HG03432 (cell line): ENCODE measurements around the gene SPINK13.
"Not testable (repeated sequence)": the region's sequence is repeated elsewhere in the genome, so short reads cannot be mapped to it uniquely, and the experiment has no call there.

Experiments
- ATAC-seq: cut with Tn5 transposase; IDR thresholded peaks from one replicate; pipeline ENCODE4 v1.9.1; 2021; ENCODE audit warnings: mild to moderate bottlenecking, moderate library complexity; ENCODE audit not compliant: unreplicated experiment

SPINK13 gene

GRCh38 chr5:148268566-148268965 lies at the start of gene SPINK13:
SPINK13 (plus strand) TSS chr5:148268794; CDS start chr5:148270073, 1,279 bp downstream.
- ATAC-seq, result no peak

GRCh38 chr5:148221508-148221907 lies 47.1 kb upstream of the SPINK13 start:
- ATAC-seq, result no peak

DNA sequence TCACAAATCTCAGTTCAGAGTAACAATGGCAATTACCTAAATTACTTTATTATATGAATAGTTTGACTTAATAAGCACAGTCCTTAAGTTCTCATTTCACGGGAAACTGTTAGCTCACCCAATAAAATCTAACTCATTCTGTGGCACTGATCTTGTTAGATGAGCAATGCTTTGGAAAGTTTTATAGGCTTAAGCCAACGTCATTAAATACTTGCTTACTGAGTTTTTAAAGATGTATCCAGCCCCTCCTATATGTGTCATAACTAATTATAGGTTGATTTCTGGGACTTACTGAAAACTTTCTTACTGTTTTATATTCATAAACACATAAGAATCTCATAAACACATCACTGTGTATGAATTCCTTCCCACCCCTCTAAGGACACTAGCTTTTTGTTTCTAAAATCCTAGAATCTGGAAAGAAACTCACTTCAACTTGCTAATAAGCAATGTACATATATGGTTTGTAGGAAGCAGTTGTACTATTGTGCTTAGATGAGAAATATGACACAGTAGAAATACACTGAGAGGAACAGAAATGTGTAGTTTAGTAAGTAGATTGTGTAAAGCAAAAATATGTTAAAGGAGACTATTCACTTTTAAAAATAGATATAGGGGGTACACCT lies 44.4 kb upstream of the SPINK13 start:
- ATAC-seq, result no peak

DNA sequence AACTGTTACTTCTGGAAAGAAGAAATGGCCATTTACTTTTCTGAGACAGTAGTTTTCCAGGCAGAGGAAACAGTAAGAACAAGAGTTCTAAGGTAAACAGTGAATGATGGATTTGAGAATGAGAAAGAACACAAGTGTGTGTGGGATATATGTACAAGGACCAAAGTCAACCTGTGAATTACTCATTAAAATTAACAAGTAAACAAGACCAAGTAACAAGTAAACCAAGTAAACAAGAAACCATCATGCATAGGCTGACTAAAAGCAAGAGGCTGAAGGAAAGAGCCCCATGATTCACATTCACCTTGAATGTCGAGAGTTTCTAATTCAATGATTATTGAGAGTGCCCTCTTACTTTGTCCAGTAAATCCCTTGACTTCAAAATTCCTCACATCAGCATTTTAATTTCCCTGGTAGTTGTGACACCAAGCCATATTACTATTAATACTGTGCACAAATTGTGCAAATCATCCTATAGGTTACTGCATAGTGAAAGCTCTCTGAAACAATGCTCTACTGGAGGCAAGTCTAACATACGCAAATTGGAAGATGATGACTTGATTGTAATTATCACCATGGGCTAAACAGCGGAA lies 40.1 kb upstream of the SPINK13 start:
- no peak for ATAC-seq

- no peak for ATAC-seq
Measured at GRCh38 chr5:148229840-148230239, 38.8 kb upstream of the SPINK13 start.

- no peak for ATAC-seq
Measured at GRCh38 chr5:148230240-148230639, 38.4 kb upstream of the SPINK13 start.

GRCh38 chr5:148237785-148238417 lies 30.7 kb upstream of the SPINK13 start:
- ATAC-seq, result no peak

GRCh38 chr5:148238418-148238794 lies 30.2 kb upstream of the SPINK13 start, which contains the start of gene MARCOL:
MARCOL (plus strand) TSS chr5:148238525; CDS start chr5:148238598, 73 bp downstream.
- no peak for ATAC-seq

DNA sequence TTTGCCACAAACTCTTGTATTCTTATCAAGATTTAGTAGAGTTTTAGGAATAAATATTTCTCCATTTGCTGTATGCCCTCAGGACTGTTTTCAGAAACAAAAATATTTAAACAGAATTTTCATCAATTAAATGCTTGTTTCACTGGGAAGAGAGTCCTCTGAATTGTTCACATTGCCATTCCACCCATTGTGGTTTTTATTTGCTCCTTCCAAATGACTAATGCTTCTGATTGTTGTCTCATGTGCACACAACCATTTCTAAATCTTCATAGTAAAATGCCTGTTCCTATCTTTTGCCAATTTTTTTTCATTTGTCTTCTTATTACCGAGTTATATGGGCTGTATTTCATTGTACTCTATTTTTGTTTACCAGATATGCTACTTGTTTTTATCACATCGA lies 19.7 kb upstream of the SPINK13 start:
- no peak for ATAC-seq

GRCh38 chr5:148255456-148255855 lies 13.1 kb upstream of the SPINK13 start:
- no peak for ATAC-seq

DNA sequence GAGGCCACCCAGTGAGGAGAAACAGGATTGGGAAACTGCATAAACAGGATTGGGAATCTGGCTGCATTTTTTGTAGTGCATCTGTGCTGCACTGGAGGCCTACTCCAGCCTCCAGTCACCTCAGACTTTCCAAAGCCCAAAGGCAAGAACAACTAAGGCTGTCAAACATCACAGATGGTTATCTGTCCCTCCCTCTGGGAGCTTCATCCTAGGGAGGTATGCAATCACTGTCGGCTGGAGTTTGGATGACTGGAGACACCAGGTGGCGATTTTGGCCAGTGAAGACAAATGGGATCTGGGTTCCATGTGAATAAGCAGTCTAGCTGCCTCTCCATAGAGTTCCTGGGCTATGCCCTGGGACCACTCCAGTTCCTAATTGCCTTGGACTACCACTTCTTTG lies 9.3 kb upstream of the SPINK13 start:
- ATAC-seq, result no peak

GRCh38 chr5:148261221-148261620 lies 7.4 kb upstream of the SPINK13 start:
- ATAC-seq, result no peak

GRCh38 chr5:148267962-148268361 lies 632 bp upstream of the SPINK13 start:
- no peak for ATAC-seq

DNA sequence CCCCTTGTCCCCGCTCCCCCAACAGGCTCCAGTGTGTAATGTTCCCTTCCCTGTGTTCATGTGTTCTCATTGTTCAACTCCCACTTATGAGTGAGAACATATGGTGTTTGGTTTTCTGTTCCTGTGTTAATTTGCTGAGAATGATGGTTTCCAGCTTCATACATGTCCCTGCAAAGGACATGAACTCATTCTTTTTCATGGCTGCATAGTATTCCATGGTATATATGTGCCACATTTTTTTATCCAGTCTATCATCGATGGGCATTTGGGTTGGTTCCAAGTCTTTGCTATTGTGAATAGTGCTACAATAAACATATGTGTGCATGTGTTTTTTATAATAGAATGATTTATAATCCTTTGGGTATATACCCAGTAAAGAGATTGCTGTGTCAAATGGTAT lies 6.5 kb downstream of the SPINK13 start:
- ATAC-seq, result not testable (repeated sequence)

DNA sequence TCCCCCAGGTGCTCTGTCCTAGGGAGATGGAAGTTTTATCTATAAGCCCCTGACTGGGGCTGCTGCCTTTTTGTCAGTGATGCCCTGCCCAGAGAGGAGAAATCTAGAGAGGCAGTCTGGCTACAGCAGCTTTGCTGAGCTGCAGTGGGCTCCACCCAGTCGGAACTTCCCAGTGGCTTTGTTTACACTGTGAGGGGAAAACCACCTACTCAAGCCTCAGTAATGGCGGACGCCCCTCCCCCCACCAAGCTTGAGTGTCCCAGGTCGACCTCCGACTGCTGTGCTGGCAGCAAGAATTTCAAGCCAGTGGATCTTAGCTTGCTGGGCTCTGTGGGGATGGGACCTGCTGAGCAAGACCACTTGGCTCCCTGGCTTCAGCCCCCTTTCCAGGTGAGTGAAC lies 12.3 kb downstream of the SPINK13 start:
- ATAC-seq, result peak; percentile 8

DNA sequence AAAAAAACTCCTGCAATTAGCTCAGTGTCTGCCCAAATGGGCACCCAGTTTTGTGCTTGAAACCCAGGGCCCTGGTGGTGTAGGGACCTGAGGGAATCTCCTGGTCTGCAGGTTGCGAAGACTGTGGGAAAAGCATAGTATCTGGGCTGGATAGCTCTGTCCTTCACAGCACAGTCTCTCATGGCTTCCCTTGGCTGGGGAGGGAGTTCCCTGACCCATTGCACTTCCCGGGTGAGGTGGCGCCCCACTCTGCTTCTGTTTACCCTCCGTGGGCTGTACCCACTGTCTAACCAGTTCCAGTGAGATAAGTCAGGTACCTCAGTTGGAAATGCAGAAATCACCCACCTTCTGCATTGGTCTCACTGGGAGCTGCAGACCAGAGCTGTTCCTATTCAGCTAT lies 12.7 kb downstream of the SPINK13 start:
- ATAC-seq, result peak; percentile 69

GRCh38 chr5:148290271-148291195 lies 21.9 kb downstream of the SPINK13 start:
- peak; percentile 67 for ATAC-seq

DNA sequence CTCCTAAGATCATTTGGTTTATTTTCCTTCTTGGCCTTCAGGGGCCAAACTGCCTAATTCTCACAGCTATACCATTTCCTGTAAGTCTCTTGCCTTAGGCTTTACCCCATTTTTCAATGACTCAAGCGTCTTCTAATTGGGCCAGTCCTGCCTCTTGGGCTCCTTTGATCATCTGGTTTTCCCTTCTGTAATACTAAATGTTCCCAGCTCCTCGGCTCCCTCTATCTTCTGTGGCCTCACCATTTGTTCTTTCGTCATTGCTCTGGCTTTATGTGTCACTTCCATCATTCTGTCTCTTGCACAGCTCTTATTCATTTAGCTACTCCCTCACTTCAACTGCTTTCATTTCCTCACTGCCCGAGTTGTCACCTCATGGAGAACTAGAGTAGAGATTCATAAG lies 29.1 kb downstream of the SPINK13 start:
- ATAC-seq, result no peak

- no peak for ATAC-seq
Measured at GRCh38 chr5:148306446-148306845, 37.9 kb downstream of the SPINK13 start.

GRCh38 chr5:148309019-148309418 lies 40.4 kb downstream of the SPINK13 start:
- no peak for ATAC-seq

DNA sequence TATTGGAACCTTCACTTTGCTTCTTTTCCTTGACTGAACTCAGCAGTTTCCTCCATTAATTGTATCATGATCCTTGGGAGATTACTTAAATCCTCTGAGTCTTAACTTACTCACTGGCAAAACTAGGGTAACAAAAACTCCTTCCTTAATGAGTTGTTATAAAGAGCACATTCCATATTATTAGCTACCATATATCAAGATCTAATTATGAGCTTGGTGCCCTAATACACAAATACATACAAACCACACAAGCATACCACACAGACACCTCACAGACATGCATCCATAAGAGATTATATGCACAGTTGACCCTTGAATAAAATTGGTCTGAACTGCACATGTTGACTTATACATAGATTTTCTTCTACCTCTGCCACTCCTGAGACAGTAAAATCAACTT lies 41.2 kb downstream of the SPINK13 start:
- ATAC-seq, result no peak
